Aorta (tissue), 5 donors: ENCODE results near the gene SLC35G6. TPM values are rescaled to one million over a fixed set of nuclear protein-coding genes. Genes with fewer than 3 reads are reported as not detected.
A peak's percentile ranks its signal among the peaks of the same experiment; 100 is the strongest.

ENCODE experiments used
- ATAC-seq: fragments of 200-7000 bp; cut with Tn5 transposase; one replicate; pipeline ENCODE4 v1.9.1; 2022; ENCODE audit warnings: moderate library complexity; ENCODE audit not compliant: low FRiP score
- DNase-seq, 2 donors: peaks; one replicate each; pipeline ENCODE4 v3.0.0-alpha.2; 2020
- H3K27ac ChIP-seq, 2 donors: one replicate each; pipeline ENCODE4 v1.5.1; 2013; ENCODE audit warnings: low read length in 2 of 2, mild to moderate bottlenecking in 2 of 2, moderate library complexity in 2 of 2, control low read depth in 1 of 2, inconsistent platforms in 1 of 2, low read depth in 1 of 2
- H3K27me3 ChIP-seq, 2 donors: one replicate each; pipeline ENCODE4 v1.6.1; 2013; ENCODE audit warnings: control low read depth in 1 of 2, low read length in 1 of 2, mild to moderate bottlenecking in 1 of 2, moderate library complexity in 1 of 2; ENCODE audit not compliant: insufficient read depth in 2 of 2, control insufficient read depth in 1 of 2
- H3K36me3 ChIP-seq, 2 donors: one replicate each; pipeline ENCODE4 v1.6.1; 2013; ENCODE audit warnings: control low read depth in 1 of 2, low read length in 1 of 2, mild to moderate bottlenecking in 1 of 2; ENCODE audit not compliant: insufficient read depth in 2 of 2, control insufficient read depth in 1 of 2
- H3K4me1 ChIP-seq, 2 donors: one replicate each; pipeline ENCODE4 v1.6.1; 2013; ENCODE audit warnings: low read length in 2 of 2, control low read depth in 1 of 2, mild to moderate bottlenecking in 1 of 2, moderate library complexity in 1 of 2; ENCODE audit not compliant: insufficient read depth in 2 of 2, control insufficient read depth in 1 of 2
- H3K4me3 ChIP-seq, 2 donors: one replicate each; pipeline ENCODE4 v1.5.1; 2013; ENCODE audit warnings: low read length in 2 of 2, control low read depth in 1 of 2, mild to moderate bottlenecking in 1 of 2
- H3K9me3 ChIP-seq: one replicate; pipeline ENCODE4 v1.6.1; 2013; ENCODE audit warnings: mild to moderate bottlenecking, low read length; ENCODE audit not compliant: control insufficient read depth
- WGBS, 2 donors: extraction: QIAGEN DNeasy Blood & Tissue Kit; methylation state at CpG; one replicate each; pipeline ENCODE4 v1.1.7; 2013; 5-methylcytosine and 5-hydroxymethylcytosine counted together
- intact Hi-C, 2 donors: fragments of 100-400 bp; cut with DNase I; formaldehyde crosslinking; loops; one replicate each; pipeline versions ENCODE4 v1.14.2 to v1.15.0; 2022
- polyA plus RNA-seq, 2 donors: library from polyadenylated mRNA; stranded (reverse); fragments of 200-250 nt; gene quantifications; one replicate each; pipeline ENCODE4 v1.2.3, GENCODE V29; 2013
- total RNA-seq, 2 donors: library from RNA; stranded (reverse); fragmentation: NEBNext Ultra II Directional; extraction: Animal tissue kit (Norgen Biotek cat#: 25700); gene quantifications; one replicate each; pipeline ENCODE4 v1.2.1, GENCODE V29; 2021
- donor health status: healthy with polysubstance abuse.
- donor health status: Bipolar disorder and iron deficiency.
- donor health status: DM: no; HTN: no; CAD: no.
- donor health status: DM: no; HTN: no; CAD: no.
- donor health status: DM: yes; HTN: yes; CAD: no.

The SLC35G6 gene
- total and polyA plus RNA-seq, 4 donors: not detected

GRCh38 chr17:7448461-7448860 lies 32.8 kb upstream of the SLC35G6 start:
- 91 to 93% methylated on average over 7 of the region's 7 CpGs for WGBS, 2 donors
- no peak overlapping the region for H3K4me3 ChIP-seq
- intact Hi-C loops: no loop called here
- no peak overlapping the region for H3K27ac ChIP-seq
- H3K9me3 ChIP-seq: no peaks in the 10 kb centered on the region
- no peaks in the 10 kb centered on the region for H3K36me3 ChIP-seq
- no peaks in the 10 kb centered on the region for H3K4me1 ChIP-seq
- DNase-seq: no peak
- no peak for ATAC-seq
- no peaks in the 10 kb centered on the region for H3K27me3 ChIP-seq

DNA sequence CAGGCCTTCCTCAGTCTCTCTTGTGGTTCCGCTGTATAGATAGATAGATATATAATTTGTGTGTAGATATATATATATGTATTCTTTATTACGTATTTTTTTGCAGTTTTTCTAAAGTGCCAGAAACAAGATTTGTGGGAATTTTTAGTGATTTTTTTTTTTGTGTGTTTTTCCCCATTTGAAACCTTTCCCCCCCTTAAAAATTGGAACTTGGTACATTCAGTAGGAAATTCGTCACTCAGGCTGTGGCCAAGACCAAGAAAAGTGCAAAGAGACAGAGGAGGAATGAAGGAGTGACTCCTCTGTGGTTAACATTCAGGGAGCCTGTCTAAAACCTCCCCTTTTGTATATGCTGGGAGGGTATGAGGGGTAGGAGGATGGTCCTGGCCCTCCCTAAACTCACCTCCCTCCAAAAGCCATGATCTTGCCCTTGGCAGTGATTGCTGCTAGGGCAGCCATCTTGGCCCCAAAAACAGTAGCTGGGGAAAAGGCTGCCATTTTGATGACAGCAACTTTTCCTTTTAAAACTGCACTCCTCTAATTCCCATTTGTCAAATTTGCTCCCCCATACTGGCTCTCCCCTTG lies 21.2 kb upstream of the SLC35G6 start:
- Histone ChIP-seq H3K4me3 (no peak overlapping the region), H3K9me3 (no peaks in the 10 kb centered on the region), H3K27me3 (no peaks in the 10 kb centered on the region), H3K27ac (no peak overlapping the region), H3K4me1 (no peaks in the 10 kb centered on the region), H3K36me3 (peaks cover 0 to 3% of the 10 kb centered on the region in 2 donors)
- ATAC-seq: no peak
- no peak for DNase-seq
- intact Hi-C loops: no loop called here
- 61 to 65% methylated on average over 3 of the region's 3 CpGs for WGBS, 2 donors

DNA sequence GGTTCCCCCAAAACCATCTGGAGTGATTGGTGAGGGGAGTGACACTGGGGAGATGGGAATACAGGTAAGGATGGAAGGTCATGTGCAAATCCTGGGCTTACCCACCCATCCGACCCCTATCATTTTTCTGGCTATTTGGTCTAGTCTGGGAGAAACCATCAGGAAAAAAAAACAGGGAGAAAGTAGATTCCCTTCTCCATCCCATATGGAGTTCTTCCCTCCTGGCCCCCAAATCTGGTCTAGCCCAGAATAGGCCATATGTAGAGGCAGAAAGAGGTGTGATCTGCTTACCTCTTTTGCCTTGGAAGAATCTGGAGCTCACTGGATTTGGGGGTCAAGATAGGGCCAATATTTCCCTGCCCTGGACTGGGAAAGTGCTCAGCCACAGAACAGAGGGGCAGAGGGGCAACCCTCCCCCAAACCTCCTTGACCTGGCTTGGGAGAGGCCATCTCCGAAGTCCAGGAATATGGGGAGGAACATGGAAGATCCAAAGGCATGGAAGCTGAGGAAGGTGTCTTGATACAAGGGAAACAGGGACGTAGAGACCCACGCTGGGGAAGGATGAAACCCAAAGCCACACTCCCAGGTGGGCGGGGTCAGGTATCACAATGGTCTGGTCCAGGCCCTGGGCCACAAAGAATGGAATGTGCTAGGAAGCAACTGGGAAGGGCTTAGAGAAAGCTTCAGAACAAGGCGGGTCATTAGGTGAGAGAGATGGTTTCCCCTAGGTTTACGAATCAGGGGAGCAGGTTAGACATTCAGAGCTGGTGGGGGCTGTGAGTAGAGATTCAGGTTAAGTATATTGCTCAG lies 20.2 kb upstream of the SLC35G6 start:
- Histone ChIP-seq H3K4me1 (no peaks in the 10 kb centered on the region), H3K27ac (no peak overlapping the region), H3K36me3 (peaks cover 0 to 5% of the 10 kb centered on the region in 2 donors), H3K27me3 (no peaks in the 10 kb centered on the region), H3K4me3 (no peak overlapping the region), H3K9me3 (no peaks in the 10 kb centered on the region)
- intact Hi-C loops: no loop called here
- ATAC-seq: no peak
- WGBS, 2 donors: 93% methylated on average over 7 of the region's 7 CpGs
- DNase-seq: no peak

DNA sequence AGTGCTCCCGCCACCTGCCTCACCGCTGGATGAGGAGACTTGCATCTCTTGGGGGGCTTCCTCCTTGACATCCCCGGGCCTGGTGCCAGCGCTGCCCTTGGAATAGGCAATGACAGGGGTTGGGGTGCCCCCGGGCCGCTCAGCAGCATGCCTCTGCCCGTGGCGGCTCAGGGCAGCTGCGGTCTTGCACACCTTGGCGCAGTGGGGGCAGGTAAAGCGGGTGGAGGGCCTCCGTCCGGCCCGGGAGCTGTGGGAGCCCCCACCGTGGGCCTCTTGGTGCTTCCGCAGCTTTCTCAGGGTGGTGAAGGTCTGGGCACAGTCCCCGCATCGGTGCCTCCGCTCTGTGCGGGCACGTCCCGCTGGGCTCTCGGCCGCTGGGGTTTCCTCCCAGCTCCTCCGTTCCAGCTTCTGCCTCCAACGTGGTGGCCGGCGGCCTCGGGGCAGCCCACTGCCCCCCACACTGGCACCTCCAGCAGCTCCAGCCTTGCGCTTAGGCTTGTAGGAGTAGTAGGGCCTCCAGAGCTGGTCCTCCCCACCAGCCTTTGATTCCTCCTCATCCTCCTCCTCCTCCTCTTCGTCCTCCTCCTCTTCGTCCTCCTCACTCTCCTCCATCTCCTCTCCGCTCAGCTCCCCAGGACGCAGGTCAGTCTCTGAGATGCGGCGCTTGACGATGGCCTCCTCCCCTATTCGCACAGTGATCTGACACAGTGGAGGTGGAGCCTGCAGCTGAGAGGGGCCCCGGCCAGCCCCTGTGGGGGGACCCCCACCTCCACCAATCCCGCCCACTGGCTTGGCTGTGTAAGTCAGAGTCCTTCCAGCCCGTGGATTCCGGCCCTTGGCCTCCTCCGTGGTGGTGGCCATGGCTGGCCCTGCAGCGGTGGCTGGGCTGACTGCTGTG lies 18.5 kb upstream of the SLC35G6 start:
- Histone ChIP-seq H3K36me3 (peaks cover 0 to 5% of the 10 kb centered on the region in 2 donors), H3K9me3 (no peaks in the 10 kb centered on the region), H3K27ac (no peak overlapping the region), H3K27me3 (no peaks in the 10 kb centered on the region), H3K4me3 (no peak overlapping the region), H3K4me1 (no peaks in the 10 kb centered on the region)
- WGBS, 2 donors: 88 to 90% methylated on average over 42 to 44 of the region's 44 CpGs
- intact Hi-C loops: no loop called here
- peak; percentile 39 for ATAC-seq
- DNase-seq: no peak

DNA sequence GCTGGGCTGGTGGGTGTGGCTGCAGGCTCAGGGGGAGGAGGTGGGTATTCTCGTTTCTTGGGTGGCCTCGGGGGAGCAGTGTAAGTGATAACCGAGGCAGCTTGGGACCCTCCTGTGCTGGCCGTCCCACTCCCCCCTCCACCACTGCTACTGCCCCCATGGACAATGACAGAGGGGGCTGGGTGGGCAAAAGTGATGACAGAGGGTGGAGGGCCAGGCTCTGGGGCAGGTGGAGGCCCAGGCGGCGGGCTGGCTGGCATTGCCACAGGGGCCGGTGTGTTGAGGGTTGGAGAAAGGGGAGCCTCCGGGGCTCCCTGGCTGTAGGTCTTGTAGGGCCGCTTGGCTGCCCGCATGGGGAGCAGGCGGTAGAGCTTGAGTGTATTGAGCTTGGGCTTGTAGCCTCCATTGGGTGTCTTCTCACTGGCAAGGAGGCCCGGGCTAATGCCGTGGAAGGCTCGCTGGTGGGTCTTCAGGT lies 17.8 kb upstream of the SLC35G6 start:
- no peak overlapping the region for H3K4me3 ChIP-seq
- H3K27ac ChIP-seq: no peak overlapping the region
- no peak for DNase-seq
- intact Hi-C loops: no loop called here
- H3K36me3 ChIP-seq: peaks cover 0 to 5% of the 10 kb centered on the region in 2 donors
- H3K9me3 ChIP-seq: no peaks in the 10 kb centered on the region
- ATAC-seq: no peak
- H3K4me1 ChIP-seq: no peaks in the 10 kb centered on the region
- H3K27me3 ChIP-seq: no peaks in the 10 kb centered on the region
- WGBS, 2 donors: 80 to 82% methylated on average over 14 of the region's 14 CpGs

- intact Hi-C loops: no loop called here
- no peaks in the 10 kb centered on the region for H3K27me3 ChIP-seq
- no peak for DNase-seq
- H3K9me3 ChIP-seq: no peaks in the 10 kb centered on the region
- ATAC-seq: no peak
- H3K36me3 ChIP-seq: peaks cover 0 to 5% of the 10 kb centered on the region in 2 donors
- WGBS, 2 donors: 81 to 86% methylated on average over 9 of the region's 9 CpGs
- H3K4me1 ChIP-seq: no peaks in the 10 kb centered on the region
- no peak overlapping the region for H3K27ac ChIP-seq
- no peak overlapping the region for H3K4me3 ChIP-seq
Observed at GRCh38 chr17:7464081-7464480, 17.2 kb upstream of the SLC35G6 start.

DNA sequence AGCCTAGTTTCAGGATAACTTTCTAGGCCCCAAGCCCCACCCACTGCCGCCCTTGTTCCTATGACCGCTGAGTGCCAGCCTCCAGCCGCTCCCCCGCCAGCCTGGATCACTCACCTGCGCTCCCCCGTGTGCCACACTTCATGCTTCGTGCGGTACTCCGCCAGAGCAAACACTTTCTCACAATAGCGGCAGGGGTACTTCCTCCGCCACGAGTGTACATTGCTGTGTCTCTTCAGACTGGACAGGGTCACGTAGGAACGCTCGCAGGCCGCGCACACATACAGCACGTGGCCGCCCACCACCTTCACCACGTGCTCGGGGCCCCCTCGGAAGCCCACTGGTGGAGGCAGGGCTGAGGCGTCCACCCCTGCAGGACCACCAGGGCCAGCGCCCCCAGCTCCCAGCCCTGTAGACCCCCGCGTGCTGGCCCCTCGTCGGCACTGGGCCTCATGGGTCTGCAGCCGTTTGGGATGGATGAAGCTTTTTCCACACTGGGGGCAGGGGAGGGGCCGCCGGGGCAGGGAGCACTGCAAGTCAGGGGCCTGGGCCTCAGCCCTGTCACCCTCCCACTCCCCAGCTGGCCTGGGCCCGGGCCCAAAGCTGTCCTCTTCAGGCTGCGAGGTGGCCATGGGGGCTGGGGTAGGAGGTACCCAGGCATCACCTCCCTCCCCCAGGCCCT lies 15.5 kb upstream of the SLC35G6 start:
- Histone ChIP-seq H3K9me3 (no peaks in the 10 kb centered on the region), H3K27ac (no peak overlapping the region), H3K27me3 (no peaks in the 10 kb centered on the region), H3K36me3 (peaks cover 0 to 5% of the 10 kb centered on the region in 2 donors), H3K4me3 (no peak overlapping the region), H3K4me1 (no peaks in the 10 kb centered on the region)
- 84 to 89% methylated on average over 33 of the region's 33 CpGs for WGBS, 2 donors
- ATAC-seq (no peak), DNase-seq (no peak)
- intact Hi-C loops: no loop called here

DNA sequence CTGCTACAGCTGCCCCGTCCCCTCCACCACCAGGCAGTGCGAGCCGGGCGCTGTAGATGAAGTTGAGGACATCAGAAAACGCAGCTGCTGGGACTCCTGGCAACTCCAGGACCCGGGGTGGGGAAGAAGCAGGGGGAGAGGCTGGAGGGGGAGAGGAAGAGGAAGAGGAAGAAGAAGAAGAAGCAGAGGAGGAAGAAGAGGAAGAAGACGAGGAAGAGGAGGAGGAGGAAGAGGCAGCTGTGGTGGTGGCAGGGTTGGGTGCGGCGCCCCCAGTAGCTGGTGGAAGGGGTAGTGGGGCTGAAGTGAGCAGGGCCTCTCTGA lies 15.0 kb upstream of the SLC35G6 start:
- intact Hi-C loops: no loop called here
- H3K27me3 ChIP-seq: no peaks in the 10 kb centered on the region
- H3K36me3 ChIP-seq: peaks cover 0 to 5% of the 10 kb centered on the region in 2 donors
- no peaks in the 10 kb centered on the region for H3K4me1 ChIP-seq
- no peak overlapping the region for H3K27ac ChIP-seq
- no peaks in the 10 kb centered on the region for H3K9me3 ChIP-seq
- no peak overlapping the region for H3K4me3 ChIP-seq
- no peak for DNase-seq
- ATAC-seq: no peak
- 83 to 86% methylated on average over 9 of the region's 9 CpGs for WGBS, 2 donors
